Neural cell (in vitro differentiated cells): ENCODE results near the gene KLHL35.

Source experiments
- CTCF ChIP-seq: fragments of 450-650 bp; IDR thresholded peaks from 2 replicates; pipeline ENCODE4 v1.5.1; 2014; ENCODE audit warnings: antibody characterized with exemption, mild to moderate bottlenecking, moderate library complexity; ENCODE audit not compliant: poor library complexity, severe bottlenecking
- EP300 ChIP-seq: fragments of 450-650 bp; conservative IDR thresholded peaks from 2 replicates; pipeline ENCODE4 v1.6.1; 2014; ENCODE audit warnings: antibody characterized with exemption, mild to moderate bottlenecking, moderate library complexity; ENCODE audit not compliant: poor library complexity, severe bottlenecking
- EZH2 ChIP-seq: fragments of 200-600, 300-800 bp; shearing (Covaris generic), sonication (generic); IDR thresholded peaks from 2 replicates; pipeline ENCODE4 v1.6.1; 2014; ENCODE audit warnings: antibody characterized with exemption, low read length, borderline replicate concordance, mild to moderate bottlenecking; ENCODE audit not compliant: insufficient read depth, poor library complexity, severe bottlenecking
- MXI1 ChIP-seq: fragments of 450-650 bp; conservative IDR thresholded peaks from 2 replicates; pipeline ENCODE4 v1.6.1; 2014; ENCODE audit warnings: antibody characterized with exemption, mild to moderate bottlenecking; ENCODE audit not compliant: poor library complexity, severe bottlenecking
- POLR2AphosphoS5 ChIP-seq: IDR thresholded peaks from 2 replicates; pipeline ENCODE4 v1.6.1; 2012
- REST ChIP-seq: IDR thresholded peaks from 2 replicates; pipeline ENCODE4 v1.6.1; 2012; ENCODE audit warnings: borderline replicate concordance
- TAF1 ChIP-seq: IDR thresholded peaks from 2 replicates; pipeline ENCODE4 v1.6.1; 2012; ENCODE audit warnings: low read depth

- no peak for TF ChIP-seq CTCF
- no peak for TF ChIP-seq REST
- TF ChIP-seq EZH2, result no peak
- TF ChIP-seq MXI1, result no peak
- TF ChIP-seq POLR2AphosphoS5, result no peak
- no peak for TF ChIP-seq EP300
- TF ChIP-seq TAF1, result no peak
Measured at GRCh38 chr11:75443043-75443442, 10.0 kb upstream of the KLHL35 start.
